Thymus (tissue), 11 donors: ENCODE measurements around the gene ZNF667. TPM values are rescaled to one million over a fixed set of nuclear protein-coding genes. Genes with fewer than 3 reads are reported as not detected.

Experiments
- DNase-seq, 9 donors: peaks; one replicate each; pipeline ENCODE4 v3.0.0-alpha.2; 2013; ENCODE audit warnings: low spot score in 9 of 9, low read depth in 6 of 9, missing footprints in 1 of 9
- H3K27ac ChIP-seq, 2 donors: one replicate each; pipeline ENCODE4 v1.5.1; 2013; ENCODE audit warnings: control low read depth in 1 of 2, low read depth in 1 of 2, low read length in 1 of 2, mild to moderate bottlenecking in 1 of 2, moderate library complexity in 1 of 2
- H3K27me3 ChIP-seq, 2 donors: one replicate each; pipeline ENCODE4 v1.5.1; 2013; ENCODE audit warnings: low read length in 1 of 2; ENCODE audit not compliant: control insufficient read depth in 2 of 2, insufficient read depth in 1 of 2
- H3K36me3 ChIP-seq, 2 donors: one replicate each; pipeline ENCODE4 v1.5.1; 2013; ENCODE audit warnings: low read length in 1 of 2, mild to moderate bottlenecking in 1 of 2, moderate library complexity in 1 of 2; ENCODE audit not compliant: control insufficient read depth in 2 of 2, insufficient read depth in 2 of 2
- H3K4me1 ChIP-seq, 2 donors: one replicate each; pipeline ENCODE4 v1.5.1; 2013; ENCODE audit warnings: low read length in 2 of 2; ENCODE audit not compliant: control insufficient read depth in 2 of 2, insufficient read depth in 2 of 2
- H3K4me3 ChIP-seq, 2 donors: one replicate each; pipeline ENCODE4 v1.5.1; 2013; ENCODE audit warnings: low read length in 2 of 2, control low read depth in 1 of 2, mild to moderate bottlenecking in 1 of 2
- H3K9me3 ChIP-seq, 2 donors: one replicate each; pipeline ENCODE4 v1.5.1; 2013; ENCODE audit warnings: low read length in 1 of 2, mild to moderate bottlenecking in 1 of 2; ENCODE audit not compliant: control insufficient read depth in 2 of 2, insufficient read depth in 1 of 2
- WGBS: extraction: QIAGEN DNeasy Blood & Tissue Kit; methylation state at CpG from one replicate; pipeline ENCODE4 v1.1.7; 2013; 5-methylcytosine and 5-hydroxymethylcytosine counted together
- polyA plus RNA-seq: library from polyadenylated mRNA; stranded (reverse); fragments of 200-250 nt; gene quantifications from one replicate; pipeline ENCODE4 v1.2.3, GENCODE V29; 2013
- total RNA-seq: library from RNA; stranded (reverse); fragments of 120-200 nt; gene quantifications from one replicate; pipeline ENCODE4 v1.2.4, GENCODE V29; 2013
- donor health status: healthy.

The ZNF667 gene
- total and polyA plus RNA-seq, 2 donors = 3.8 to 4.7 TPM

DNA sequence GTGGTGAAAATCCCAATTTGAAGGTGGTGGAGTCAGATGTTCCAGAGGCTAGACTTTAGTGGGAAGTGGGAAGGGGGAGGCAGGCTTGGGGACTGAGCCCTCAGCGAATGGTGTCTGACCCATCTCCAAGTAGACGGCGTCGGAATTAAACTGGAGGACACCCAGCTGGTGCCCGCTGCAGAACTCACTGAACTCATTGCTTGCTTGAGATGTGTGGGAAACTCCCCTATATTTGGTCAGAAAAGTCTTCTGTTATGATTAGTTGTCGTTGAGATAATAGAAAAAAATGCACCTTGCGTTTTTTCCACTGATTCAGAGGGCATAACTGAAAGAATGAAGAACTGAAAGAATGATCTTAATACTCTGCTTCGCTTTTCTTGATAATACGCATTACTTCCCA, 73.9 kb downstream of the ZNF667 start:
- peaks cover under 1 to 3% of the 10 kb centered on the region in 2 donors for H3K36me3 ChIP-seq
- peaks cover 5 to 14% of the 10 kb centered on the region in 2 donors for H3K4me1 ChIP-seq
- no peaks in the 10 kb centered on the region for H3K27me3 ChIP-seq
- 40% methylated on average over 9 of the region's 9 CpGs for WGBS
- H3K27ac ChIP-seq = peak overlapping the region in 1 of 2 donors; percentile 87
- DNase-seq = no peak
- H3K9me3 ChIP-seq = peaks cover 5 to 15% of the 10 kb centered on the region in 2 donors
- peak overlapping the region; percentile 75 to 83 for H3K4me3 ChIP-seq

DNA sequence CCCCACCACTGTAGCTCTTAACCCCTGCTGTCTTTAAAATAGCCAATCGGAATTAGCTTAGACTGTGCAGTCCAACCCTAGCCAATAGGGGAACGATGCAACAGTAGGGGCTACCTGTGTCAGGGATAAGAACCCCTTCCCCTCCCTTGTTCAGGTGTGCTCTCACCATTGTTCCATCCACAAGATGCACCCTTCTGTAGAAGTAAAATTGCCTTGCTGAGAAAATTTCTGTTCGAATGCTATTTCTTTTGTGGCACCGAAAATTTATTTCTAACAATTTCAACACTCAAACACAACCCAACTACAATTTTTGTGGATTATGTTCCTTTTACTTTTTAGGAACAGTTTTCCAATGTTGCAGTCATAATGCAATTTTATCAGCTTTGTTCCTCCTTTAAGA, 76.7 kb downstream of the ZNF667 start:
- Histone ChIP-seq H3K4me1 (peaks cover 5 to 14% of the 10 kb centered on the region in 2 donors), H3K36me3 (no peaks in the 10 kb centered on the region), H3K27me3 (no peaks in the 10 kb centered on the region), H3K27ac (no peak overlapping the region), H3K9me3 (peaks cover 4 to 25% of the 10 kb centered on the region in 2 donors), H3K4me3 (no peak overlapping the region)
- no peak for DNase-seq
- 99% methylated on average over 4 of the region's 4 CpGs for WGBS

GRCh38 chr19:56398809-56399208, 78.3 kb downstream of the ZNF667 start:
- H3K9me3 ChIP-seq = peaks cover 3 to 26% of the 10 kb centered on the region in 2 donors
- H3K27me3 ChIP-seq = no peaks in the 10 kb centered on the region
- DNase-seq = no peak
- H3K4me3 ChIP-seq = no peak overlapping the region
- 95% methylated on average over 5 of the region's 5 CpGs for WGBS
- no peaks in the 10 kb centered on the region for H3K36me3 ChIP-seq
- H3K4me1 ChIP-seq = peaks cover 0 to 3% of the 10 kb centered on the region in 2 donors
- H3K27ac ChIP-seq = no peak overlapping the region

- Histone ChIP-seq H3K9me3 (peaks cover 3 to 24% of the 10 kb centered on the region in 2 donors), H3K4me3 (peak within 1 kb of the TSS; percentile 72 to 76), H3K27ac (peak within 1 kb of the TSS; percentile 89 to 96), H3K36me3 (peaks cover 0 to 4% of the 10 kb centered on the region in 2 donors), H3K27me3 (no peaks in the 10 kb centered on the region), H3K4me1 (peaks cover 0 to 3% of the 10 kb centered on the region in 2 donors)
- 2% methylated on average over 73 of the region's 73 CpGs for WGBS
- peak; percentile 84 to 98 (median 90) for DNase-seq
Measured at GRCh38 chr19:56393119-56394012, 83.8 kb downstream of the ZNF667 start, which contains the start of gene ZNF582. Gene ZNF582, minus strand, starts transcription at chr19:56393534. Its CDS starts 1,782 bp downstream, at chr19:56391752.

Other genes starting within 250 kb of the ZNF667 start
- gene EDDM13, start 204.6 kb downstream of the ZNF667 start, total RNA-seq = 0.85 TPM
- gene EDDM13, start 204.6 kb downstream of the ZNF667 start, polyA plus RNA-seq = 3.1 TPM
- 7.4 TPM for gene ZSCAN5A, start 162.5 kb downstream of the ZNF667 start, total RNA-seq
- gene ZSCAN5A, start 162.5 kb downstream of the ZNF667 start, polyA plus RNA-seq = 4.9 TPM
- gene ZNF582, start 83.8 kb downstream of the ZNF667 start, total RNA-seq = 4.2 TPM
- 6.2 TPM for gene ZNF582, start 83.8 kb downstream of the ZNF667 start, polyA plus RNA-seq
- 5.0 TPM for gene ZNF583, start 73.0 kb downstream of the ZNF667 start, total RNA-seq
- 3.1 TPM for gene ZNF583, start 73.0 kb downstream of the ZNF667 start, polyA plus RNA-seq
- gene ZNF471, start 30.5 kb upstream of the ZNF667 start, total RNA-seq = 1.4 TPM
- 4.6 TPM for gene ZNF471, start 30.5 kb upstream of the ZNF667 start, polyA plus RNA-seq
- 2.9 TPM for gene ZFP28, start 61.6 kb upstream of the ZNF667 start, total RNA-seq
- 6.1 TPM for gene ZFP28, start 61.6 kb upstream of the ZNF667 start, polyA plus RNA-seq
- 2.2 TPM for gene ZNF470, start 90.1 kb upstream of the ZNF667 start, total RNA-seq
- 7.7 TPM for gene ZNF470, start 90.1 kb upstream of the ZNF667 start, polyA plus RNA-seq
- 5.1 TPM for gene ZNF71, start 118.0 kb upstream of the ZNF667 start, total RNA-seq
- 3.5 TPM for gene ZNF71, start 118.0 kb upstream of the ZNF667 start, polyA plus RNA-seq
- 0.38 TPM for gene SMIM17, start 165.8 kb upstream of the ZNF667 start, total RNA-seq
- 0.21 TPM for gene SMIM17, start 165.8 kb upstream of the ZNF667 start, polyA plus RNA-seq
- 0.71 TPM for gene ZNF835, start 194.4 kb upstream of the ZNF667 start, total RNA-seq
- 0.34 TPM for gene ZNF835, start 194.4 kb upstream of the ZNF667 start, polyA plus RNA-seq